K562 (cell line): ENCODE measurements around the gene SLC7A1. TPM values are rescaled to one million over a fixed set of nuclear protein-coding genes. Genes with fewer than 3 reads are reported as not detected.
A peak's percentile ranks its signal among the peaks of the same experiment; 100 is the strongest.

Experiments used
- ATAC-seq: fragments of 200-7000 bp; cut with Tn5 transposase; 3 replicates; pipeline ENCODE4 v1.9.1; 2020; ENCODE audit warnings: moderate library complexity
- BruUV-seq: library from RNA; stranded (reverse); fragments of 400-500 nt; replicated peaks from 2 replicates; lab custom pipeline; 2021; lab: Mats Ljungman, UMichigan
- CTCF ChIA-PET: fragments of 300-600 bp; formaldehyde crosslinking; extraction: SDS; loops from one replicate; lab custom pipeline; 2021; ENCODE audit warnings: low intra/inter-chr PET ratio; lab: Yijun Ruan, JAX
- POLR2A ChIA-PET: fragments of 300-600, 350-650 bp; sonication (Branson Sonifier 250); formaldehyde crosslinking; extraction: SDS; loops from one replicate; lab custom pipeline; 2021; ENCODE audit warnings: antibody characterized with exemption, inconsistent platforms; lab: Yijun Ruan, JAX
- DNase-seq, 4 experiments: peaks; one replicate each; pipeline versions ENCODE4 v3.0.0 to v3.0.0-alpha.2; 2011 to 2018; ENCODE audit warnings: low spot score in 3 of 4, mixed read lengths in 3 of 4; ENCODE audit errors: extremely low read depth in 1 of 4
- FAIRE-seq: peaks from 2 replicates; lab custom pipeline; 2011; peaks lifted over from hg19 to GRCh38; lab: Jason Lieb, UNC
- H2AFZ ChIP-seq: 2 replicates; pipeline ENCODE4 v1.6.0; 2011; ENCODE audit warnings: low read depth, low read length, control low read depth, inconsistent platforms
- H3K27ac ChIP-seq: fragments of 200-600 bp; 3 replicates; pipeline ENCODE4 v1.8.0; 2011; ENCODE audit warnings: low read depth, mild to moderate bottlenecking, control low read depth, inconsistent platforms, low read length, moderate library complexity, mixed read lengths; ENCODE audit errors: extremely low read depth
- H3K27me3 ChIP-seq, 2 experiments: fragments of 300-600 bp in 1 of 2; 2 replicates in 1 of 2; 3 replicates in 1 of 2; pipeline versions ENCODE4 v1.6.0 to v1.8.0; 2011; ENCODE audit warnings: inconsistent platforms in 2 of 2, low read length in 2 of 2, mild to moderate bottlenecking in 1 of 2, mixed read lengths in 1 of 2, moderate library complexity in 1 of 2; ENCODE audit not compliant: control insufficient read depth in 2 of 2, insufficient read depth in 2 of 2
- H3K36me3 ChIP-seq: fragments of 300-600 bp; 3 replicates; pipeline ENCODE4 v1.8.0; 2011; ENCODE audit warnings: mild to moderate bottlenecking, low read length, inconsistent platforms; ENCODE audit not compliant: control insufficient read depth, insufficient read depth
- H3K4me1 ChIP-seq, 2 experiments: fragments of 200-600 bp in 1 of 2; replicated peaks in 1 of 2; 2 replicates in 1 of 2; 3 replicates in 1 of 2; pipeline versions ENCODE4 v1.5.1 to v1.8.0; 2011; ENCODE audit warnings: inconsistent platforms in 2 of 2, low read length in 2 of 2, mild to moderate bottlenecking in 1 of 2, mixed read lengths in 1 of 2, moderate library complexity in 1 of 2; ENCODE audit not compliant: control insufficient read depth in 2 of 2, insufficient read depth in 2 of 2
- H3K4me2 ChIP-seq: 2 replicates; pipeline ENCODE4 v1.6.1; 2011; ENCODE audit warnings: low read length, control low read depth, inconsistent platforms, mixed read lengths; ENCODE audit not compliant: insufficient read depth
- H3K4me3 ChIP-seq: fragments of 200-600 bp; sonication (generic), shearing (Covaris generic); 2 replicates; pipeline ENCODE4 v1.5.1; 2016; ENCODE audit warnings: control low read depth, inconsistent platforms
- H3K79me2 ChIP-seq: fragments of 200-600 bp; 3 replicates; pipeline ENCODE4 v1.8.0; 2011; ENCODE audit warnings: low read length, inconsistent platforms; ENCODE audit not compliant: control insufficient read depth, insufficient read depth
- H3K9ac ChIP-seq, 2 experiments: 2 replicates each; pipeline versions ENCODE4 v1.6.0 to v1.6.1; 2011; ENCODE audit warnings: low read depth in 2 of 2, low read length in 2 of 2, control low read depth in 1 of 2, inconsistent platforms in 1 of 2, mild to moderate bottlenecking in 1 of 2, mixed read lengths in 1 of 2; ENCODE audit not compliant: insufficient read depth in 1 of 2
- H3K9me1 ChIP-seq: one replicate; pipeline ENCODE4 v1.6.0; 2011; ENCODE audit warnings: inconsistent platforms, mild to moderate bottlenecking, low read length, moderate library complexity; ENCODE audit not compliant: control insufficient read depth, insufficient read depth
- H3K9me3 ChIP-seq: replicated peaks from 2 replicates; pipeline ENCODE4 v1.5.1; 2011; ENCODE audit warnings: low read depth, low read length, inconsistent platforms; ENCODE audit not compliant: control insufficient read depth, insufficient read depth
- H4K20me1 ChIP-seq: replicated peaks from 2 replicates; pipeline ENCODE4 v1.6.1; 2011; ENCODE audit warnings: low read length, inconsistent platforms, mixed read lengths; ENCODE audit not compliant: control insufficient read depth, insufficient read depth
- CREBBP ChIP-seq: IDR thresholded peaks from one replicate; pipeline ENCODE4 v1.6.1; 2012; ENCODE audit warnings: low read depth, mild to moderate bottlenecking, control low read depth, inconsistent platforms, low read length
- EZH2 ChIP-seq: IDR thresholded peaks from 2 replicates; pipeline ENCODE4 v1.6.1; 2012; ENCODE audit warnings: low read depth, mild to moderate bottlenecking, inconsistent platforms, low read length, borderline replicate concordance
- HEY1 ChIP-seq: fragments of 250-450 bp; sonication (Bioruptor Pico); IDR thresholded peaks from 2 replicates; pipeline ENCODE4 v1.5.0; 2020; ENCODE audit warnings: mild to moderate bottlenecking, moderate library complexity, borderline replicate concordance
- PHF8 ChIP-seq: fragments of 200-600 bp; sonication (generic); IDR thresholded peaks from 2 replicates; pipeline ENCODE4 v1.6.1; 2012; ENCODE audit warnings: mixed run types, mild to moderate bottlenecking, inconsistent platforms, low read length, moderate library complexity, borderline replicate concordance
- POLR2G ChIP-seq: fragments of 200-400 bp; formaldehyde crosslinking; IDR thresholded peaks from 2 replicates; pipeline ENCODE4 v1.6.1; 2017; ENCODE audit warnings: low read depth, mild to moderate bottlenecking, antibody characterized with exemption, low read length, moderate library complexity
- TCFL5 ChIP-seq: fragments of 250-450 bp; sonication (Bioruptor Pico); conservative IDR thresholded peaks from 2 replicates; pipeline ENCODE4 v1.6.1; 2021; ENCODE audit warnings: mild to moderate bottlenecking, moderate library complexity, matching md5 sums
- whole genome bisulfite sequencing: fragments of 100-300 bp; shearing (Covaris generic); methylation state at CpG from one replicate; pipeline ENCODE4 v1.1.6; 2016; ENCODE audit warnings: low coverage, mixed read lengths; ENCODE audit not compliant: insufficient coverage; ENCODE audit errors: missing lambda C conversion rate; 5-methylcytosine and 5-hydroxymethylcytosine counted together
- in situ Hi-C: fragments of 300-500 bp; cut with MboI; formaldehyde crosslinking; loops from 4 replicates; pipeline ENCODE4 v1.15.0; 2018; ENCODE audit warnings: inconsistent platforms, mixed read lengths
- intact Hi-C: fragments of 100-400 bp; cut with micrococcal nuclease; formaldehyde crosslinking; loops from 2 replicates; pipeline ENCODE4 v1.14.2; 2022
- polyA plus RNA-seq, 8 experiments: library from polyadenylated mRNA; depleted of rRNA in 4 of 8; stranded (reverse) in 5 of 8; unstranded in 3 of 8; fragments of >200 nt; fragmentation: Nextera tagmentation in 2 of 8; fragmentation: Illumina TruSeq in 1 of 8; extraction: Ambion mirVana in 2 of 8; extraction: Trizol in 1 of 8; gene quantifications; 2 replicates each; pipeline versions ENCODE4 v1.2.1 to v1.2.3, GENCODE V29; 2011 to 2014; ENCODE audit warnings: inconsistent platforms in 1 of 8, missing spikeins in 1 of 8
- total RNA-seq, 7 experiments: library from RNA; depleted of rRNA in 6 of 7; stranded (reverse); fragments of >200 nt in 6 of 7; fragmentation: Illumina TruSeq in 2 of 7; extraction: Trizol in 2 of 7; gene quantifications; 2 replicates each; pipeline versions ENCODE4 v1.2.1 to v1.2.3, GENCODE V29; 2011 to 2021; ENCODE audit warnings: low replicate concordance in 1 of 7
- TF ChIP-seq, protein P1 (sequence below): fragments of 450-650 bp; IDR thresholded peaks from 2 replicates; pipeline ENCODE4 v1.6.1; 2017; ENCODE audit warnings: mild to moderate bottlenecking, moderate library complexity
- TF ChIP-seq, protein P2 (sequence below): fragments of 250-450 bp; sonication (Bioruptor Pico); IDR thresholded peaks from 2 replicates; pipeline ENCODE4 v1.6.1; 2021; ENCODE audit warnings: mild to moderate bottlenecking

SLC7A1 gene
- total and polyA plus RNA-seq, 9 of the 15 experiments (the other 6 are each of a cell fraction or from before 2014, with no cell fraction given) = 3.3 to 69.7 (median 10.8) TPM

GRCh38 chr13:29589234-29589633 is 6.3 kb downstream of the SLC7A1 start:
- intact Hi-C loops (no loop called here), in situ Hi-C loops (no loop called here)
- Histone ChIP-seq H3K36me3 (peaks cover 29% of the 10 kb centered on the region; the same call in 2 of the 3 replicates), H2AFZ (no peak overlapping the region), H3K9ac (no peak overlapping the region; a peak in 1 of 4 replicates), H3K4me3 (no peak overlapping the region), H3K9me3 (no peaks in the 10 kb centered on the region), H3K9me1 (peaks cover 16% of the 10 kb centered on the region), H3K4me2 (no peak overlapping the region), H4K20me1 (peaks cover 82% of the 10 kb centered on the region), H3K27me3 (no peaks in the 10 kb centered on the region), H3K27ac (no peak overlapping the region), H3K4me1 (peaks cover 10 to 14% of the 10 kb centered on the region in 2 experiments; a peak in 4 of 5 replicates), H3K79me2 (peaks cover 100% of the 10 kb centered on the region)
- ChIA-PET POLR2A (interaction anchor here (0.6 kb wide), 1 partner anchor 357 kb away, joined by 3 read pairs; no protein-coding TSS in a partner anchor), CTCF (no interaction called here)
- TF ChIP-seq HEY1 (CRISPR knock-in tag) (no peak), EZH2 (no peak), TCFL5 (CRISPR knock-in tag) (no peak), CREBBP (no peak), PHF8 (no peak), POLR2G (peak; percentile 52; the same call in 1 of the 2 replicates)
- TF ChIP-seq, protein P1, sequence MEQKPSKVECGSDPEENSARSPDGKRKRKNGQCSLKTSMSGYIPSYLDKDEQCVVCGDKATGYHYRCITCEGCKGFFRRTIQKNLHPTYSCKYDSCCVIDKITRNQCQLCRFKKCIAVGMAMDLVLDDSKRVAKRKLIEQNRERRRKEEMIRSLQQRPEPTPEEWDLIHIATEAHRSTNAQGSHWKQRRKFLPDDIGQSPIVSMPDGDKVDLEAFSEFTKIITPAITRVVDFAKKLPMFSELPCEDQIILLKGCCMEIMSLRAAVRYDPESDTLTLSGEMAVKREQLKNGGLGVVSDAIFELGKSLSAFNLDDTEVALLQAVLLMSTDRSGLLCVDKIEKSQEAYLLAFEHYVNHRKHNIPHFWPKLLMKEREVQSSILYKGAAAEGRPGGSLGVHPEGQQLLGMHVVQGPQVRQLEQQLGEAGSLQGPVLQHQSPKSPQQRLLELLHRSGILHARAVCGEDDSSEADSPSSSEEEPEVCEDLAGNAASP = no peak
- TF ChIP-seq, protein P2, sequence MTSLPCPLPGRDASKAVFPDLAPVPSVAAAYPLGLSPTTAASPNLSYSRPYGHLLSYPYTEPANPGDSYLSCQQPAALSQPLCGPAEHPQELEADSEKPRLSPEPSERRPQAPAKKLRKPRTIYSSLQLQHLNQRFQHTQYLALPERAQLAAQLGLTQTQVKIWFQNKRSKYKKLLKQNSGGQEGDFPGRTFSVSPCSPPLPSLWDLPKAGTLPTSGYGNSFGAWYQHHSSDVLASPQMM (CRISPR knock-in tag) = no peak
- FAIRE-seq (no peak), ATAC-seq (no peak), DNase-seq (no peak)
- WGBS = 100% methylated on average over 2 of the region's 6 CpGs
- no TSS peak for BruUV-seq
